Cortex of kidney (tissue), 1 donor: Measurements from ENCODE around the gene GTF2I.
"Not testable (repeated sequence)": the region's sequence is repeated elsewhere in the genome, so short reads cannot be mapped to it uniquely, and the experiment has no call there.

ENCODE experiments used
- DNase-seq: peaks from one replicate; lab custom pipeline; 2025; lab: John Stamatoyannopoulos, UW

Gene GTF2I

DNA sequence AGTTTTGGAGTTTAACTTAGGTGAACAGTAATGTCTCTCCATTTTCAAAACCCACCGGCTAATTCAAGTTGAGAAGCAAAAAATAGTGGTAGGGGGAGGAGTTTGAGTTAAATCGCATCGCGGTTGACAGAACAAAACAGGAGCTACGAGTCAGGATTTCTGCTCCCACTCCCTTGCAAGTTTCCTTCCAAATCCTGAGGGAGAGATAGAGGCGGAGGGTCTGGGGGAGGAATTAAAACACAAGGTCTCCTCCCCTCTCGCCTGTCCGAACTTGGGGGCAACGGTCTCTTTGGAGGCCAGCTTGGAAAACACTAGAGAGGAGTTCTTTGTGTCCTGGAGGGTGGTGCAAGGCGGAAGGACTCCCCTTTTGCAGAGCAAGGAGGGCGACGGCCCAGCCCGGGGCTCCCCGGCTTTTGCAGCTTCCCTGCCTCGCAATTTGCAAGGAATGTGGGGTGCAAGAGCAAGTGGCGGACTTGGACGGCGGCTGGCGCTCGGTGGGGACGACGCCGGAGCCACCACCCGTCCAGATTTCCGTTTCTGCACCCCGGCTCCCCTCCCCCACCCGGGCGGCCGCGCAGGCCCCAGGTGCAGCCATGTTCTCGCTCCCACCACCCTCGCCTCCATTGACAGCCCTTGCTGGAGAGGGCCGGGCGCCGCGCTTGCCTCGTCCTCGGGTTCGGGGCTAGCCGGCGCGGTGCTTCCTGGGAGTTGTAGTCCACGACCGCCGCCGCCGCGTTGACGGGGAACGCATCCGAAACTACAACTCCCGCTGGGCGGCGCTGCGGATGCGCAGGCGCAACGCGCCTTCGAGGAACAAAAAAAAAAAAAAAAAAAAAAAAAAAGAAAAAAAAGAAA is 454 bp upstream of the GTF2I start:
- peak; percentile 46 for DNase-seq

DNA sequence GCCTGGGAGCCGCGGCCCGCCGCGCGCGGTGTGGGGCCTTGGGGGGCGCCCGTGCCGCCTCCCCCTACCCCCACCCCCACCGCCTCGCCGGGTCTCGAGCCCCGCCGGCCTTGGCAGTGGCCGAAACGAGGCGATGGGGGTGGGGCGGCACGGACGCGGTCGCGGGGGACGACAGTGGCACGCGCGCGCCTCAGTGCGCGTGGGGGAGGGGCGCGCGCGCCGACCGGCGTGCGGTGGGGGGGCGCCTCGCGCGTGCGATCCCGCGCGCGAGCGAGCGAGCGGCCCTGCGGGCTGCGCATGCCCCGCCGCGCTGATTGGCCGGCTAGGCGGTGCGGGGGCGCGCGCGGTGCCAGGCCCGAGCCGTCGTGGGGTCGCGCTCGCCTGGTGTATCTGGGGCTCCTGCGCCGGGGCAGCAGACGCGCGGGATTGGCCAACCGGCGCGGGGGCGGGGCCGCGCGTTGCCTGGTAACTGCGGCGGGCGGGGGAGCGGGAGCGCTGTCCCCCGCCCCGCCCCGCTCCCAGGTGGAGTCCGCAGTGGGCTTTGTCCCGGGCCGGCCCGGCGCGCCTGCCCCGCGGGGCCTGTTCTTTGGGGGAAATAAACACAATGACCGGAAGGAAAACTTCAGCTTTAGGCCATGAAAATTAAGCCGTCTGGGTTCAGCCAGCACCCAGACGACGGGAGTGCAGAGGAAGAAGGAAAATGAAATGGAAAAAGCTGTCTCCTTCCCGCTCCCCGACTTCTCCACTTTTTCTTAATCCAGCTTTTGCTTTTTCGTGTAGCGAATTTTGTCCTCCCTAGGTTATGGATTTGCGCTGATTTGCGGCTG is 873 bp downstream of the GTF2I start:
- peak; percentile 32 for DNase-seq

GRCh38 chr7:74660202-74660601 is 2.7 kb downstream of the GTF2I start:
- DNase-seq, result not testable (repeated sequence)

DNA sequence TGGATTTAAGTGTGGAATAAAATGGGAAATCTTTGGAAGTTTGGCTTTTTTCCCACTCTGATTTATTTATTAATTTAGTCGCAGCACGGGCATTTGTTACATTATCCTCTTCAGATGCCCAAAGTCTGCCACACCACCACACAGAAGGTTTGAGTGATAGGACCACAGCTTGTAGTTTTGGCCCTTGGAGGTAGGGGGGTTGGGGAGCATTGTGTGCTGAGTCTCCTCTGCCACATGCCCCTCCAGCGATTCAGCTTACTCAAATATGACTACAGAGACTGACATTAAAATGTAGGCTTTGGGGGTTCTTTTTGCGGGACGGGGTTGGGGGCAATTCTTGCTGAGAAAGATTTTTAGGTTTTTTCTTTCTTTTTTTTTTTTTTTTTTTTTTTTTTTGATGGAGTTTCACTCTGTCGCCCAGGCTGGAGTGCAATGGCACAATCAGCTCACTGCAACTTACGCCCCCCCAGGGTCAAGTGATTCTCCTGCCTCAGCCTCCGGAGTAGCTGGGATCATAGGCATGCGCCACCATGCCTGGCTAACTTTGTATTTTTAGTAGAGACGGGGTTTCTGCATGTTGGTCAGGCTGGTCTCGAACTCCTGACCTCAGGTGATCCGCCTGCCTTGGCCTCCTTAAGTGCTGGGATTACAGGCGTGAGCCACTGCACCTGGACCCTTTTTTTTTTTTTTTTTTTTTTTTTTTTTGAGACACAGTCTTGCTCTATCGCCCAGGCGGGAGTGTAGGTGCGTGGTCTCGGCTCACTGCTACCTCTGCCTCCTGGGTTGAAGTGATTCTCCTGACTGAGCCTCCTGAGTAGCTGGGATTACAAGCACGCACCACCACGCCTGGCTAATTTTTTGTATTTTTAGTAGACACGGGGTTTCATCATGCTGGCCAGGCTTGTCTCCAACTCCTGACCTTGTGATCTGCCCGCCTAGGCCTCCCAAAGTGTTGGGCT is 4.6 kb downstream of the GTF2I start:
- DNase-seq, result not testable (repeated sequence)

DNA sequence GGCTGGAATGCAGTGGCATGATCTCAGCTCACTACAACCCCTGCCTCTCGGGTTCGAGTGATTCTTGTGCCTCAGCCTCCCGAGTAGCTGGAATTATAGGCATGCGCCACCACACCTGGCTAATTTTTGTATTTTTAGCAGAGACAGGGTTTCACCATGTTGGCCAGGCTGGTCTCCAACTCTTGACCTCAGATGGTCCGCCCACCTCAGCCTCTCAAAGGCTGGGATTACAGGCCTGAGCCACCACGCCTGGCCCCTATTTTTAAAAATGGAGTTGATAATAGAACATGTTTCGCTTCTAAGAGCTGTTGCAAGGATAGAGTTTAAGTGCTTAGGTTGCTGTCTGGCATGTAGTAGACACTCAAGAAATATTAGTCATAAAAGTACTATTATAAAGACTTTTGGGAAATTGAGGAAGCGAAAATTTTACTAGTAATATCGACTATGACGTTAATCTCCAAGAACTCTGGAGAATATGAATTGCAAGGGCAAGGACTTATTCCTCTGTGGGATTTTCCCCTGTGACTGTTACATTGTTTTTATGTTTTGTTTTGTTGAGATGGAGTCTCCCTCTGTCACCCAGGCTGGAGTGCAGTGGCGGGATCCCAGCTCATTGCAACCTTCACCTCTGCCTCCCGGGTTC is 7.9 kb downstream of the GTF2I start:
- no peak for DNase-seq

GRCh38 chr7:74667013-74667412 is 9.5 kb downstream of the GTF2I start:
- not testable (repeated sequence) for DNase-seq

DNA sequence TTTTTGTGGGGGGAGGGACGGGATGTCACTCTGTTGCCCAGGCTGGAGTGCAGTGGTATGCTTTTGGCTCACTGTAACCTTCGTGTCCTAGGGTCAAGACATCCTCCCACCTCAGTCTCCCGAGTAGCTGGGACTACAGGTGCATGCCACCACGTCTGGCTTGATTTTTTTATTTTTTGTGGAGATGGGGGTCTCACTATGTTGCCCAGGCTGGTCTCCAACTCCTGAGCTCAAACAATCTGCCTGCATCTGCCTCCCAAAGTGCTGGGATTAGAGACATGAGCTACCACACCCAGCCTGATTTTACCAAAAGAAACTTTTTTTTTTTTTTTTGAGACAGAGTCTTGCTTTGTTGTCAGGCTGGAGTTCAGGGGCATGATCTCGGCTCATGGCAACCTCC is 10.0 kb downstream of the GTF2I start:
- not testable (repeated sequence) for DNase-seq

DNA sequence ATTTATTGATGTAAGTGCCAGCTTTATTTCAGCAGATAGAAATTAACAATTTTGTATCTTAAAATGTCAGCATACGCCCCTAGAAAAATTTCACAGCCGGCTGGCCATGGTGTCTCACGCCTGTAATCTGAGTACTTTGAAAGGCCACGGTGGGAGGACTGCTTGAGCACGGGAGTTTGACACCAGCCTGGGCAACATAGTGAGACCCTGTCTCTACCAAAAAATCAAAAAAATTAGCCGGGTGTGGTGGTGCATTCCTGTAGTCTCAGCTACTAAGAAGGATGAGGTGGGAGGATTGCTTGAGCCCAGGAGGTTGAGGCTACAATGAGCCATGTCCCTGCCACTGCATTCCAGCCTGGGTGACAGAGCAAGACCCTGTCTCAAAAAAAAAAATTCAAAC is 14.1 kb downstream of the GTF2I start:
- no peak for DNase-seq

GRCh38 chr7:74672343-74672915 is 14.9 kb downstream of the GTF2I start:
- no peak for DNase-seq

GRCh38 chr7:74674166-74674565 is 16.6 kb downstream of the GTF2I start:
- DNase-seq, result no peak

DNA sequence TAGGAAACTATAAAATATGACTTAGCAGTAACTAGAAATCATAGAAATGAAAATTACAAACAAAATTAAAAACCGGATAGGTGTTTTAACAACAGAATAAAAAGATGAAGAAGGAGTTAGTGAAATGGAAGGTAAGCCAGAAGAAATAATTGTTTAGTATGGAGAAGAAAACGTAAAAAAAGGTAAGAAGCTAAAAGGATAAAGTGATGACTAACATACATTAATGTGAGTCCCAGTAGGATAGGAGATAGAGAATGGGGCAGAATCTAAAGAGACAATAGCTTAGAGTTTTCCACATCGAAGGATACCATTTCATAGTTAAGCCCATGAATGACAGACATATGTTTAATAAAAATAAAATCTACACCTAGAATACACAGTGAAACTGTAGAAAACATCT is 25.3 kb downstream of the GTF2I start:
- DNase-seq, result no peak

GRCh38 chr7:74683799-74684198 is 26.3 kb downstream of the GTF2I start:
- no peak for DNase-seq

GRCh38 chr7:74684473-74684872 is 27.0 kb downstream of the GTF2I start:
- DNase-seq, result no peak

DNA sequence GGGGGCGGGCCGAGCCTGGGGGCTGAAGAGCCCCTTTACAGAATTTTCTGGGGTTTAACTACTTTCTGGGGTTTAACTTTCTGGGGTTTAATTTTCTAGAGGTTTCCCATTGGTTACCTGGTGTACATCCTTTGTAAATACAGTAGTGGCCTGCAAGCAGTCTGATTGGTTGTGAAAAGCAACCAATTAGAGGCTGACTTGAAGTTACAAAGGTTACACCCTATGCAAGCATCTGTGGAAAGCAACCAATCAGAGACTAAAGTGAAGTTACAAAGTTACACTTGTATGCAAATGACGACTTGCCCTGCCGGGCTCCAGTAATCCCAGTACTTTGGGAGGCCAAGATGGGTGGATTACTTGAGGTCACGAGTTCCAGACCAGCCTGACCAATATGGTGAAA is 27.4 kb downstream of the GTF2I start:
- no peak for DNase-seq

- DNase-seq, result no peak
Measured at GRCh38 chr7:74690474-74690873, 33.0 kb downstream of the GTF2I start.

GRCh38 chr7:74704419-74704818 is 46.9 kb downstream of the GTF2I start:
- DNase-seq, result not testable (repeated sequence)

DNA sequence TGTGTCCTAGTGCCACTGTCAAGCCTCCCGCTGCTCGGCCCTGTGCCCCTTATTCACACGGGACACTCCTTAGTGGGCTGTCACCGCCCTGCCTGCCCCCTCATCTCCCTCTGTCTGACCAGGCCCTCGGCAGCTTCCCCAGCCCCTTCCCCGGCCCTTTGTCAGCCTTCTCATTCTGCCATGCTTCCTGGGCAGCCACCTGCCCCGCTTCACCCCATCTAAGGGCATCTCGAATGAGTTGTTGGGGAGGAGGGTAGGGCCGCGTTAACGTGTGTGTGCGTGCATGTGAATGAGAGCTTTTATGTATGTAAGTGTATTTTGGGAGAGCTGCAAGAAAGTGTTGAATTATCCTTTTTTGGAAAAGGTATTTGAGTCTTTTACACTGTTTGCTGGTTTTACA is 49.7 kb downstream of the GTF2I start:
- DNase-seq, result no peak

DNA sequence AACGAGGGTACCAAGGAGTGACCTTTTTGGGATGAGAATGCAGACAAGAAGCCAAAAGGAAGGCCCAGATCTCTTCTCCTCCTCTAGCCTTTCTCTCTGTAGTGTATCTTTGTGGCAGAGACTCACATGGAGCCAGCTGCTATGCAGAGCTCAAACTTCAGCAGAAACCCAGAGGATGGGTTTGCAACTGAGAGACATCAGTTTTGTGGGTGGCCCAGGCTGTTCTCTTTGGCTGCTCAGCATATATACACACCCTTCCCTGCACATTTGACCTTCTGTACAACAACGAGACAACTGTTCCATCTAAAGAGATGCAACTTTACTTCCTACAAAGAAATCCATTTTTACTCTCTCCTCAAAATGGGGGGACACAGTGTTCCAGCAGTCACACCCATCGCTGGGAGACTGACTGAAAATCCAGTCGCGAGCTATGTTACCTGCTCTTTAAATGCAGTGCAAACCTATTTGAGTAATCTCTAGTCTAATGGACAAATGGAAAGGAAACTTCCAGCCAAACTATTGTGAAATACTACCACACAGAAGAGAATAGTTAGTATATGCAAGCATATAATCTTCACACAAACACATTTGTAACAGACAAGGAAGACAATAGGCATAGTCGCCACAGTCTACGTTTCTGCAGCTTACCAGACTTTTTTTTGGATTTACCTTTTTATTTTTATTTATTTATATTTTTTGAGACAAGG is 51.2 kb downstream of the GTF2I start:
- DNase-seq, result no peak

- DNase-seq, result no peak
Measured at GRCh38 chr7:74709880-74710671, 52.6 kb downstream of the GTF2I start.

- no peak for DNase-seq
Measured at GRCh38 chr7:74713567-74713966, 56.0 kb downstream of the GTF2I start.
